Colonic mucosa (tissue), 4 donors: ENCODE data around the gene LRRC71. TPM values are rescaled to one million over a fixed set of nuclear protein-coding genes. Genes with fewer than 3 reads are reported as not detected.

Experiments
- DNase-seq: peaks from one replicate; pipeline ENCODE4 v3.0.0-alpha.2; 2020
- H3K27ac ChIP-seq: fragments of 200-600 bp; one replicate; pipeline ENCODE4 v1.8.0; 2021
- H3K27me3 ChIP-seq: fragments of 200-600 bp; one replicate; pipeline ENCODE4 v1.8.0; 2021
- H3K36me3 ChIP-seq: fragments of 200-600 bp; one replicate; pipeline ENCODE4 v1.8.0; 2021
- H3K4me1 ChIP-seq: fragments of 200-600 bp; one replicate; pipeline ENCODE4 v1.8.0; 2021; ENCODE audit warnings: mild to moderate bottlenecking
- H3K4me3 ChIP-seq: fragments of 200-600 bp; one replicate; pipeline ENCODE4 v1.8.0; 2021
- H3K9ac ChIP-seq, 2 donors: one replicate each; pipeline ENCODE4 v1.7.0; 2013; ENCODE audit warnings: control low read depth in 2 of 2, low read depth in 2 of 2, low read length in 2 of 2
- H3K9me3 ChIP-seq: fragments of 200-600 bp; one replicate; pipeline ENCODE4 v1.8.0; 2021
- CTCF ChIP-seq: fragments of 200-600 bp; IDR thresholded peaks from one replicate; pipeline ENCODE4 v1.8.0; 2022; ENCODE audit warnings: antibody characterized with exemption, mild to moderate bottlenecking
- intact Hi-C: fragments of 100-400 bp; cut with DNase I; formaldehyde crosslinking; loops from one replicate; pipeline ENCODE4 v1.14.1; 2022
- total RNA-seq, 2 donors: library from RNA; stranded (reverse); fragmentation: NEBNext Ultra II Directional in 1 of 2; extraction: Animal tissue kit (Norgen Biotek cat#: 25700) in 1 of 2; gene quantifications; one replicate each; pipeline ENCODE4 v1.2.1, GENCODE V29; 2021
- donor health status: healthy.
- donor health status: DM: no; HTN: no; CAD: no.
- donor health status: DM: no; HTN: no; CAD: no.

LRRC71 gene
- total RNA-seq, 2 donors from 2014 or later, result not detected

- no peaks in the 10 kb centered on the region for H3K9me3 ChIP-seq
- H3K9ac ChIP-seq, result no peak overlapping the region
- DNase-seq, result no peak
- no peaks in the 10 kb centered on the region for H3K4me1 ChIP-seq
- no peak for TF ChIP-seq CTCF
- no peak overlapping the region for H3K4me3 ChIP-seq
- intact Hi-C loops, result loop anchor here (10.0 kb wide), 1 partner anchor 161 kb away; no protein-coding TSS in a partner anchor
- no peaks in the 10 kb centered on the region for H3K36me3 ChIP-seq
- no peak overlapping the region for H3K27ac ChIP-seq
- no peaks in the 10 kb centered on the region for H3K27me3 ChIP-seq
Measured at GRCh38 chr1:156876281-156876680, 44.2 kb upstream of the LRRC71 start.

- Histone ChIP-seq H3K27ac (no peak overlapping the region), H3K36me3 (no peaks in the 10 kb centered on the region), H3K9ac (no peak overlapping the region), H3K4me1 (no peaks in the 10 kb centered on the region), H3K4me3 (no peak overlapping the region), H3K9me3 (no peaks in the 10 kb centered on the region), H3K27me3 (no peaks in the 10 kb centered on the region)
- intact Hi-C loops, result loop anchor here (10.0 kb wide), 1 partner anchor 163 kb away; no protein-coding TSS in a partner anchor
- no peak for DNase-seq
- no peak for TF ChIP-seq CTCF
Measured at GRCh38 chr1:156877433-156878170, 42.8 kb upstream of the LRRC71 start.

GRCh38 chr1:156879876-156880275, 40.6 kb upstream of the LRRC71 start:
- intact Hi-C loops, result loop anchor here (10.0 kb wide), 2 partner anchors 165 to 195 kb away; no protein-coding TSS in a partner anchor
- Histone ChIP-seq H3K4me1 (no peaks in the 10 kb centered on the region), H3K27me3 (no peaks in the 10 kb centered on the region), H3K9me3 (no peaks in the 10 kb centered on the region), H3K9ac (no peak overlapping the region), H3K27ac (no peak overlapping the region), H3K36me3 (no peaks in the 10 kb centered on the region), H3K4me3 (no peak overlapping the region)
- DNase-seq, result no peak
- no peak for TF ChIP-seq CTCF

GRCh38 chr1:156880473-156880872, 40.0 kb upstream of the LRRC71 start:
- no peak for DNase-seq
- intact Hi-C loops, result loop anchor here (10.0 kb wide), 1 partner anchor 196 kb away; no protein-coding TSS in a partner anchor
- Histone ChIP-seq H3K36me3 (no peaks in the 10 kb centered on the region), H3K9me3 (no peaks in the 10 kb centered on the region), H3K27me3 (no peaks in the 10 kb centered on the region), H3K4me1 (no peaks in the 10 kb centered on the region), H3K4me3 (no peak overlapping the region), H3K27ac (no peak overlapping the region), H3K9ac (no peak overlapping the region)
- TF ChIP-seq CTCF, result no peak

- Histone ChIP-seq H3K9me3 (no peaks in the 10 kb centered on the region), H3K4me1 (no peaks in the 10 kb centered on the region), H3K9ac (no peak overlapping the region), H3K27ac (no peak overlapping the region), H3K4me3 (no peak overlapping the region), H3K36me3 (no peaks in the 10 kb centered on the region), H3K27me3 (no peaks in the 10 kb centered on the region)
- no peak for DNase-seq
- TF ChIP-seq CTCF, result no peak
- intact Hi-C loops, result loop anchor here (10.0 kb wide), 1 partner anchor 196 kb away; no protein-coding TSS in a partner anchor
Measured at GRCh38 chr1:156881101-156881500, 39.3 kb upstream of the LRRC71 start.
